Measurements from ENCODE around the gene CHST9.

DNA sequence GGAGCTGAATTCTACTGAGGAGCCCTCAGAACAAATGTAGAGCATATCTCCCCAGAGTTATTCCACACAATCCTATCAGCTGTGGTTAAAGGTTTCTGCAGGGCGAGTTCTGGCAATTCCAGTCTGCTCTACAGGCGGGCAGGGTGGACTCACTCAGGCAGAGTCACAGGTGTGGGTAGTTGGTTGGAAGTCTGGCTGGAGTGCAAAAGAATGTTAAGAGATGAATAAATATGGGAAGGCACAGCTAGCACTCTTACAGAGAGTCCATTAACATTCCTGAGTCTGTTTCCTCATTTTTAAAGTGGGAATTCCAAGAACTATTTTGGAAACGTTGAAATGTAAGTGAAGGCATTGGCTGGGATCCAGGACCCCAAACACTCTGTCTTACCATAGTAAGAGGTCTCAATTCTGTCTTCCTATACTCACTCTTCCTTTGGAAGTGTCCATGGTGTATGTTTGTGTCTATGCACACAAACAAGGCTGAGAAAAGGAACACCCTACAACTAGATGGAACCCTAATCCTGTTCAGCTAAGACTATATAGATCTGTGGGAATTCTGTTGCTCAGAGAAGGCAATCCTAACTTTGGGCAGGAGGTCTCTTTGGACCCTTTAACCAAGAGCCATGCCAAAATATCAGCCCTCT, 256.3 kb downstream of the CHST9 start:
- no peak for TF ChIP-seq CTCF (IDR thresholded peaks at IDR 0.05)
- TF ChIP-seq POLR2AphosphoS5 (IDR thresholded peaks at IDR 0.05): no peak
- TF ChIP-seq POLR2A (IDR thresholded peaks at IDR 0.05): no peak

Data from sigmoid colon (tissue), 4 donors.